K562 (cell line): Measurements from ENCODE around the gene INTS1. TPM values are rescaled to one million over a fixed set of nuclear protein-coding genes. Genes with fewer than 3 reads are reported as not detected.

ENCODE experiments used
- ATF1 ChIP-seq, 2 experiments: fragments of 450-650 bp in 1 of 2; IDR thresholded peaks; 2 replicates each; pipeline ENCODE4 v1.6.1; 2016; ENCODE audit warnings: missing compliant biosample characterization in 1 of 2, missing genetic modification characterization in 1 of 2
- CEBPG ChIP-seq, 3 experiments: fragments of 200-800 bp in 1 of 3; sonication (Bioruptor generic) in 1 of 3; sonication (generic) in 1 of 3; formaldehyde crosslinking in 1 of 3; IDR thresholded peaks in 2 of 3; conservative IDR thresholded peaks in 1 of 3; 2 replicates each; pipeline versions ENCODE4 v1.6.1 to v1.8.0; 2016 to 2022; ENCODE audit warnings: missing compliant biosample characterization in 2 of 3, missing genetic modification characterization in 2 of 3, mild to moderate bottlenecking in 1 of 3, missing genetic modification reagents in 1 of 3
- CXXC5 ChIP-seq: fragments of 250-450 bp; sonication (Bioruptor Pico); IDR thresholded peaks from 2 replicates; pipeline ENCODE4 v1.8.0; 2022; ENCODE audit warnings: inconsistent platforms, mild to moderate bottlenecking, moderate library complexity
- ILK ChIP-seq: fragments of 450-650 bp; IDR thresholded peaks from 2 replicates; pipeline ENCODE4 v1.6.1; 2016; ENCODE audit warnings: missing genetic modification characterization, low read depth, mild to moderate bottlenecking, missing compliant biosample characterization, moderate library complexity, borderline replicate concordance
- NUFIP1 ChIP-seq: fragments of 450-650 bp; IDR thresholded peaks from 2 replicates; pipeline ENCODE4 v1.6.1; 2018; ENCODE audit not compliant: partially characterized antibody
- SMARCA4 ChIP-seq: fragments of 450-650 bp; IDR thresholded peaks from 2 replicates; pipeline ENCODE4 v1.6.1; 2016
- ZC3H4 ChIP-seq: sonication (generic); formaldehyde crosslinking; IDR thresholded peaks from 2 replicates; pipeline ENCODE4 v1.9.0; 2021; ENCODE audit warnings: missing genetic modification reagents, borderline replicate concordance
- ZNF143 ChIP-seq: sonication (generic); formaldehyde crosslinking; IDR thresholded peaks from 2 replicates; pipeline ENCODE4 v1.9.0; 2022; ENCODE audit warnings: mild to moderate bottlenecking, missing genetic modification reagents
- ZNF263 ChIP-seq: sonication (generic); formaldehyde crosslinking; IDR thresholded peaks from 2 replicates; pipeline ENCODE4 v1.8.0; 2022; ENCODE audit warnings: mild to moderate bottlenecking, missing genetic modification reagents, borderline replicate concordance
- ZNF583 ChIP-seq: fragments of 250-450 bp; sonication (Bioruptor Pico); IDR thresholded peaks from 2 replicates; pipeline ENCODE4 v1.4.0; 2020
- polyA plus RNA-seq, 8 experiments: library from polyadenylated mRNA; depleted of rRNA in 4 of 8; stranded (reverse) in 5 of 8; unstranded in 3 of 8; fragments of >200 nt; fragmentation: Nextera tagmentation in 2 of 8; fragmentation: Illumina TruSeq in 1 of 8; extraction: Ambion mirVana in 2 of 8; extraction: Trizol in 1 of 8; gene quantifications; 2 replicates each; pipeline versions ENCODE4 v1.2.1 to v1.2.3, GENCODE V29; 2011 to 2014; ENCODE audit warnings: inconsistent platforms in 1 of 8, missing spikeins in 1 of 8
- total RNA-seq, 7 experiments: library from RNA; depleted of rRNA in 6 of 7; stranded (reverse); fragments of >200 nt in 6 of 7; fragmentation: Illumina TruSeq in 2 of 7; extraction: Trizol in 2 of 7; gene quantifications; 2 replicates each; pipeline versions ENCODE4 v1.2.1 to v1.2.3, GENCODE V29; 2011 to 2021; ENCODE audit warnings: low replicate concordance in 1 of 7
- TF ChIP-seq, protein P1 (sequence below): sonication (generic); formaldehyde crosslinking; IDR thresholded peaks from 2 replicates; pipeline ENCODE4 v1.8.1; 2023; ENCODE audit warnings: mild to moderate bottlenecking, missing genetic modification reagents
- TF ChIP-seq, protein P2 (sequence below), 2 experiments: fragments of 450-650 bp in 1 of 2; sonication (generic) in 1 of 2; formaldehyde crosslinking in 1 of 2; IDR thresholded peaks in 1 of 2; conservative IDR thresholded peaks in 1 of 2; 2 replicates each; pipeline versions ENCODE4 v1.6.1 to v1.8.1; 2016 to 2023; ENCODE audit warnings: mild to moderate bottlenecking in 2 of 2, moderate library complexity in 2 of 2, inconsistent platforms in 1 of 2, missing genetic modification reagents in 1 of 2
- TF ChIP-seq, protein P3 (sequence below): fragments of 450-650 bp; IDR thresholded peaks from 2 replicates; pipeline ENCODE4 v1.6.1; 2018; ENCODE audit not compliant: partially characterized antibody
- TF ChIP-seq, protein P4 (sequence below), 2 experiments: IDR thresholded peaks; 2 replicates each; pipeline ENCODE4 v1.6.1; 2012; ENCODE audit warnings: improper control_type of control experiment in 2 of 2, low read depth in 2 of 2, low read length in 2 of 2, borderline replicate concordance in 1 of 2

INTS1 gene
- total and polyA plus RNA-seq, 9 of the 15 experiments (the other 6 are each of a cell fraction or from before 2014, with no cell fraction given): 0.34 to 119 (median 18.5) TPM

- TF ChIP-seq, protein P1, sequence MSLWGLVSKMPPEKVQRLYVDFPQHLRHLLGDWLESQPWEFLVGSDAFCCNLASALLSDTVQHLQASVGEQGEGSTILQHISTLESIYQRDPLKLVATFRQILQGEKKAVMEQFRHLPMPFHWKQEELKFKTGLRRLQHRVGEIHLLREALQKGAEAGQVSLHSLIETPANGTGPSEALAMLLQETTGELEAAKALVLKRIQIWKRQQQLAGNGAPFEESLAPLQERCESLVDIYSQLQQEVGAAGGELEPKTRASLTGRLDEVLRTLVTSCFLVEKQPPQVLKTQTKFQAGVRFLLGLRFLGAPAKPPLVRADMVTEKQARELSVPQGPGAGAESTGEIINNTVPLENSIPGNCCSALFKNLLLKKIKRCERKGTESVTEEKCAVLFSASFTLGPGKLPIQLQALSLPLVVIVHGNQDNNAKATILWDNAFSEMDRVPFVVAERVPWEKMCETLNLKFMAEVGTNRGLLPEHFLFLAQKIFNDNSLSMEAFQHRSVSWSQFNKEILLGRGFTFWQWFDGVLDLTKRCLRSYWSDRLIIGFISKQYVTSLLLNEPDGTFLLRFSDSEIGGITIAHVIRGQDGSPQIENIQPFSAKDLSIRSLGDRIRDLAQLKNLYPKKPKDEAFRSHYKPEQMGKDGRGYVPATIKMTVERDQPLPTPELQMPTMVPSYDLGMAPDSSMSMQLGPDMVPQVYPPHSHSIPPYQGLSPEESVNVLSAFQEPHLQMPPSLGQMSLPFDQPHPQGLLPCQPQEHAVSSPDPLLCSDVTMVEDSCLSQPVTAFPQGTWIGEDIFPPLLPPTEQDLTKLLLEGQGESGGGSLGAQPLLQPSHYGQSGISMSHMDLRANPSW (CRISPR knock-in tag): peak; percentile 86; the same call in 1 of the 2 replicates
- TF ChIP-seq, protein P2, sequence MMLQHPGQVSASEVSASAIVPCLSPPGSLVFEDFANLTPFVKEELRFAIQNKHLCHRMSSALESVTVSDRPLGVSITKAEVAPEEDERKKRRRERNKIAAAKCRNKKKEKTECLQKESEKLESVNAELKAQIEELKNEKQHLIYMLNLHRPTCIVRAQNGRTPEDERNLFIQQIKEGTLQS (IDR thresholded peaks at IDR 0.05): peak; percentile 93
- TF ChIP-seq, protein P2 (CRISPR knock-in tag; conservative IDR thresholded peaks at IDR 0.05): peak; percentile 66; the same call in 1 of the 2 replicates
- TF ChIP-seq NUFIP1 (no peak), ILK (tag) (no peak), ZNF263 (CRISPR knock-in tag) (peak; percentile 61; the same call in 1 of the 2 replicates), CXXC5 (CRISPR knock-in tag) (peak; percentile 68; the same call in 1 of the 2 replicates), SMARCA4 (peak; percentile 75), CEBPG (CRISPR knock-in tag; IDR thresholded peaks at IDR 0.05) (0 out of 2 replicates have a peak, but pooled peaks have one; percentile 13), CEBPG (tag; conservative IDR thresholded peaks at IDR 0.05 in 1 of 2, IDR thresholded peaks at IDR 0.05 in 1 of 2) (no peak), ZNF143 (CRISPR knock-in tag) (no peak), ATF1 (CRISPR knock-in tag; IDR thresholded peaks at IDR 0.05) (no peak), ATF1 (tag; IDR thresholded peaks at IDR 0.05) (peak; percentile 68), ZC3H4 (CRISPR knock-in tag) (peak; percentile 59; the same call in 1 of the 2 replicates), ZNF583 (CRISPR knock-in tag) (no peak)
- TF ChIP-seq, protein P3, sequence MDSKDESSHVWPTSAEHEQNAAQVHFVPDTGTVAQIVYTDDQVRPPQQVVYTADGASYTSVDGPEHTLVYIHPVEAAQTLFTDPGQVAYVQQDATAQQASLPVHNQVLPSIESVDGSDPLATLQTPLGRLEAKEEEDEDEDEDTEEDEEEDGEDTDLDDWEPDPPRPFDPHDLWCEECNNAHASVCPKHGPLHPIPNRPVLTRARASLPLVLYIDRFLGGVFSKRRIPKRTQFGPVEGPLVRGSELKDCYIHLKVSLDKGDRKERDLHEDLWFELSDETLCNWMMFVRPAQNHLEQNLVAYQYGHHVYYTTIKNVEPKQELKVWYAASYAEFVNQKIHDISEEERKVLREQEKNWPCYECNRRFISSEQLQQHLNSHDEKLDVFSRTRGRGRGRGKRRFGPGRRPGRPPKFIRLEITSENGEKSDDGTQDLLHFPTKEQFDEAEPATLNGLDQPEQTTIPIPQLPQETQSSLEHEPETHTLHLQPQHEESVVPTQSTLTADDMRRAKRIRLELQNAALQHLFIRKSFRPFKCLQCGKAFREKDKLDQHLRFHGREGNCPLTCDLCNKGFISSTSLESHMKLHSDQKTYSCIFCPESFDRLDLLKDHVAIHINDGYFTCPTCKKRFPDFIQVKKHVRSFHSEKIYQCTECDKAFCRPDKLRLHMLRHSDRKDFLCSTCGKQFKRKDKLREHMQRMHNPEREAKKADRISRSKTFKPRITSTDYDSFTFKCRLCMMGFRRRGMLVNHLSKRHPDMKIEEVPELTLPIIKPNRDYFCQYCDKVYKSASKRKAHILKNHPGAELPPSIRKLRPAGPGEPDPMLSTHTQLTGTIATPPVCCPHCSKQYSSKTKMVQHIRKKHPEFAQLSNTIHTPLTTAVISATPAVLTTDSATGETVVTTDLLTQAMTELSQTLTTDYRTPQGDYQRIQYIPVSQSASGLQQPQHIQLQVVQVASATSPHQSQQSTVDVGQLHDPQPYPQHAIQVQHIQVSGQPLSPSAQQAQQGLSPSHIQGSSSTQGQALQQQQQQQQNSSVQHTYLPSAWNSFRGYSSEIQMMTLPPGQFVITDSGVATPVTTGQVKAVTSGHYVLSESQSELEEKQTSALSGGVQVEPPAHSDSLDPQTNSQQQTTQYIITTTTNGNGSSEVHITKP: no peak
- TF ChIP-seq, protein P4, sequence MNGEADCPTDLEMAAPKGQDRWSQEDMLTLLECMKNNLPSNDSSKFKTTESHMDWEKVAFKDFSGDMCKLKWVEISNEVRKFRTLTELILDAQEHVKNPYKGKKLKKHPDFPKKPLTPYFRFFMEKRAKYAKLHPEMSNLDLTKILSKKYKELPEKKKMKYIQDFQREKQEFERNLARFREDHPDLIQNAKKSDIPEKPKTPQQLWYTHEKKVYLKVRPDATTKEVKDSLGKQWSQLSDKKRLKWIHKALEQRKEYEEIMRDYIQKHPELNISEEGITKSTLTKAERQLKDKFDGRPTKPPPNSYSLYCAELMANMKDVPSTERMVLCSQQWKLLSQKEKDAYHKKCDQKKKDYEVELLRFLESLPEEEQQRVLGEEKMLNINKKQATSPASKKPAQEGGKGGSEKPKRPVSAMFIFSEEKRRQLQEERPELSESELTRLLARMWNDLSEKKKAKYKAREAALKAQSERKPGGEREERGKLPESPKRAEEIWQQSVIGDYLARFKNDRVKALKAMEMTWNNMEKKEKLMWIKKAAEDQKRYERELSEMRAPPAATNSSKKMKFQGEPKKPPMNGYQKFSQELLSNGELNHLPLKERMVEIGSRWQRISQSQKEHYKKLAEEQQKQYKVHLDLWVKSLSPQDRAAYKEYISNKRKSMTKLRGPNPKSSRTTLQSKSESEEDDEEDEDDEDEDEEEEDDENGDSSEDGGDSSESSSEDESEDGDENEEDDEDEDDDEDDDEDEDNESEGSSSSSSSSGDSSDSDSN (IDR thresholded peaks at IDR 0.05; ENCODE audit: borderline replicate concordance in 1 of 2, low read depth in 2 of 2, low read length in 2 of 2): peak; percentile 48 to 80; a peak in 1 of 4 replicates
Observed at GRCh38 chr7:1458683-1459511, 45.3 kb downstream of the INTS1 start, which contains the start of gene MICALL2 (continued).
